ENCODE measurements around the gene TBC1D22A.
A peak's percentile ranks its signal among the peaks of the same experiment; 100 is the strongest.
"Not testable (repeated sequence)": the region's sequence is repeated elsewhere in the genome, so short reads cannot be mapped to it uniquely, and the experiment has no call there.

TBC1D22A gene

DNA sequence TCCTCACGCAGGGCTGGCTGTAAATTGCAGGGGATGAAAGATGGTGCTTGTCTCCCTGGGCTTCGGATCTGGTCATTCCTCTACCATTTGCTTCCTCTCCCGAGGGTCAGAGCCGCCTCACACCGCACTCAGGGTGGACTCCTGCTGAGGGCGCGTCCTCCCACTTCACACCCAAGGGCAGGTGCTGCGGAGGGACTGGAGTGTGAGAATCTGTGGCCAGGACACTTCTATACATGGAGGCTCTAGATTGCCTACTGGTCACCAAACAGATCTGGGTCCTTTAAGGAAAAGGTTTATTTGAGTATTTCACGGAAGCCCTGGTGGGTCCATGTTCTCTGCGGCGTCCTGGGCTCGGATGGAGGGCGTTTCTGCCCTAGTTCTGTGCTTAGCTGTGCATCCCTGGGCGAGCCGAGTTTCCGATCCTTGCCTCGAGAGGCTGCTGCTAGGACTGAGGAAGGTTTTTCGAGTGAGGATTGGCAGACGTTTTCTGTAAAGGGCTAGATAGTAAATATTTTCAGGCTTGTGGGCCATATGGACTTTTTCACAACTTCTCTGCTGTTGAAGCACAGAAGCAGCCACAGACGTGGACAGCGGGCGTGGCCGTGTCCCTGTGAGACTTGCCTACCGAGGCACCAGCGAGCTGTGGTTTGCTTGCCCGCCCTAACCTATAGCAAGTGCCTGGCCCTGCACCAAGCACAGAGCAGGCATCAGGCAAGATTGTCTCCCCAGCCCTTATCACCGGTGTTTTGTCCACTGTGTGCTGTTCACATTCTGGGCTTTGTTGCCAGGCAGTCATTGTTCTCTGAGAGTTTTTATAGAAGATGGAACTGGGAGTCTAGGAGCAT, 279.0 kb downstream of the TBC1D22A start:
- no peak for DNase-seq

DNA sequence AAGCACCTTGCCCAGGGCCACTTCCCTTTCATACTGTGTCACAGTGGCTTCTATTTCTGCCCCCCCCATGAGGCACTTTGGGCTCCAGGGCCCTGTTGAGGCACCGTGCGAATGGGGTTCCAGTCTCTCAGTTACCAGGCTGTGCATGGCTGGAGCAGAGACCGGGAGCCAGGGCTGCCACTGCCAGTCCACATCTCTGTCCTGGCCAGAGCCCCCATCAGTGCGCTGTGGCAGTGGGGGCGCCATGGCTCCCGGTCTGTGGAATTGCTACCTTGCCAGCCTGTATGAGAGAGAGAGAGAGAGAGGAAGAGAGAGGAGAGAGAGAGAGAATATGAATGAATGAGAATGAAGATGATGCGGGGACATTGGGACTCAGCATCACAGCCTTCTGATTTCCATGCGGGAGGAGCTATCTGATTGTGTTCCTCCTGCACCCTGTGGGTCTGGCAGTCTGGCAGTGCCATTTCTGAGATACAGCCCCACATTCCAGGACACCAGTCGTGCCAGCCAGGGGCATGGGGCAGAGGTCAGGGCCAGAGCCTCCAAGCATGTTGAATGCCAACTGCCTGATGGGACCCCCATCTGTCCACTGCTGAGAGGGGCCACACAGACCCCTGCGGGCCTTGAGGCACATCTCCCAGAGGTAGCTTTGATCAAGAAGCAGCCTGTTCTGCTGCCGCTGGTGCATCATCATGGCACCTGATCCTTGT, 279.8 kb downstream of the TBC1D22A start:
- no peak for DNase-seq

DNA sequence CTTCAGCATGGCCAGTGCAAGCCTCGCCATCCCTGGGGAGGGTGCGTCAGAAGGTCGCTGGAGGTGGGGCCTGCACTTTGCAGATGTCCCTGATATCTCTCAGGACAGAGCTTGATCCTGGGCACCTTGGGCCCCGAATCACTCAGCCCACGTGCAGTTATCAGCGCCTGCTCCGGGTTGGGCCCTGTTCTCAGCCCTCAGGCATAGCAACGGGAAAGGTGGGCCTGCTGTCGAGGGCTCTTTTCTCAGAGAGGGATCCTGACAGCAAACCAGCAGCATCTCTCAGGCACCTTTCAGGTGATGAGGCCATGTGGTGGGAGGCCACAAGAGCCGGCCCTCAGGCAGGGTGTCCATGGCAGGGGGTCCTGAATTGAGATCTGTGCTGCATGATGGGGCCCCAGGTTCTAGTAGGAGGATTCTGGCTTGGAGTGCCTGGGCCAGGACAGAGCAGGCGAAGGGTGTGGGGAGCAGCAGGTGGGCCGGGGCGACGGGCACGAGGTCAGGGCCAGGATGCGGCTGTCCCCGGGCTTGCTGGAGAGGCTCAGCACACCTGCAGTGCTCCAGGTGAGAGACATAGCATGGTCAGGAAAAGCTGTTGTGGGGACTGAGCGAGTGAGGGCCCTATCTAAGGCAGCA, 280.5 kb downstream of the TBC1D22A start:
- no peak for DNase-seq

DNA sequence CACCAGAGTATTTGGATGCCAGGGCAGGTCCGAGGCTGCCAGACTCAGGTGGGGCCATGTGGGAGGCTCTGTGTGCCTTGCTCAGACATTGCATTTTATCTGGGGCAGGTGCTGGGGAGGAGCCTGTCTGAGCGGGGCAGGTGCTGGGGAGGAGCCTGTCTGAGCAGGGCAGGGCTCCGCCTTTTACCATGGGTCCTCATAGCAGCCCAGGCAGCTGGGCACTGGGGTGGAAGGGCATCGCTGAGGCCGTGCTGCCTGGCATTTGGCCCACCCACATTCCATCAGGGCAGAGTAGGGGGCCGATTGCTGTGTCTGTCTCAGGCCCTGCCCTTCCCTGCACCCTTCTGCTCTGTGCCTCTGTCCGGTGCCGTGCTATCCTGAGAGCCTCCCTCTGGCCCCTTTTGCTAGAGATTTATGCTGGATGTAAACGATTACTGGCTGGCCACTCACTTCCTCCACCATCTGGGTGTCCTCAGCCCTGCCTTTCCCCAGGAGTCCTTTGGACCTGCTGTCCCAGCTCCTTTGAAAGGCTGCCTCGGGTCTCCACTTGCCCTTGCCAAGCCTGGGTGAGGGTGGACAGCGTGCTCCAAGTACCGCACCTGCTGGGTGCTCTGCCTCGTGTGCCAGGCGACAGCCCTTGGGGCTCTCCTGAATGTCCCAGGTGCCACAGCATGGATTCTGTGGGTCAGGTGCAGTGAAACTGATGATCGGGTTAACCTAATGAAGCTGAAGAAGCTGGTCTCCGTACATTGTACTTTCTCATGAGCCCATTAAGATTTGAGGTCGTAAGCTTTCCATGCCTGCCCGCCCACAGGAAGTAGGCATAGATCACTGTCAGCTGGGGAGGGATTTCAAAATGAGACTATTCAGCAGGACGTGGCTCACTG, 281.6 kb downstream of the TBC1D22A start:
- DNase-seq: peak; percentile 78

- DNase-seq: no peak
These were observed 282.5 kb downstream of the TBC1D22A start for GRCh38 chr22:47044722-47045535.

GRCh38 chr22:47045691-47046410, 283.4 kb downstream of the TBC1D22A start:
- no peak for DNase-seq

GRCh38 chr22:47046411-47047065, 284.1 kb downstream of the TBC1D22A start:
- no peak for DNase-seq

- no peak for DNase-seq
These were observed 285.1 kb downstream of the TBC1D22A start for GRCh38 chr22:47047321-47048122.

GRCh38 chr22:47048123-47049077, 285.9 kb downstream of the TBC1D22A start:
- no peak for DNase-seq

DNA sequence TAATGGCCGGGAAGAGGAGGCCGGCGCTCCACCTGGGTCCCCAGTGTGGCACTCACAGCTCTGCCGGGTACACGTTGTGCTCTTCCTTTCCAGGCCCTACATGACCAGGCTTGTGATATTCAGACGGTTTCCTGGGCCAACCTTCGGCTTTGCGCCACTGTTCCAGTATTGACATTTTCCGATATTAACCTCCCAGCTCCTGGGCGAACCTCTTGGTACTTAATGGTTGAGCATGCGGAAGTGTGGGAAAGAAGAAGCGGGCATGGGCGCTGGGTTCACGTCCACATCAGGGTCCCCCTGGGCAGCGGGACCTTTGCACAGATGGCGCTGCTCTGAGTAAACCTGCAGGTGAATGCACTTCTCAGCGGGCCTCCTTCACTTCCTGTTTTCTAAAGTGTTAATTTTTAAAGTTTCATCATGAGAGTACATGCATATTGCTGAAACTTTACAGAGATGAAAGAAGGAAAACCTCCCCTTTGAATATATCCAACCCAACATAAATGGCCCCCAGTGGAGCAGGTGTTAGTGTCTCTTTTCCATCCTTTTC, 286.7 kb downstream of the TBC1D22A start:
- no peak for DNase-seq

DNA sequence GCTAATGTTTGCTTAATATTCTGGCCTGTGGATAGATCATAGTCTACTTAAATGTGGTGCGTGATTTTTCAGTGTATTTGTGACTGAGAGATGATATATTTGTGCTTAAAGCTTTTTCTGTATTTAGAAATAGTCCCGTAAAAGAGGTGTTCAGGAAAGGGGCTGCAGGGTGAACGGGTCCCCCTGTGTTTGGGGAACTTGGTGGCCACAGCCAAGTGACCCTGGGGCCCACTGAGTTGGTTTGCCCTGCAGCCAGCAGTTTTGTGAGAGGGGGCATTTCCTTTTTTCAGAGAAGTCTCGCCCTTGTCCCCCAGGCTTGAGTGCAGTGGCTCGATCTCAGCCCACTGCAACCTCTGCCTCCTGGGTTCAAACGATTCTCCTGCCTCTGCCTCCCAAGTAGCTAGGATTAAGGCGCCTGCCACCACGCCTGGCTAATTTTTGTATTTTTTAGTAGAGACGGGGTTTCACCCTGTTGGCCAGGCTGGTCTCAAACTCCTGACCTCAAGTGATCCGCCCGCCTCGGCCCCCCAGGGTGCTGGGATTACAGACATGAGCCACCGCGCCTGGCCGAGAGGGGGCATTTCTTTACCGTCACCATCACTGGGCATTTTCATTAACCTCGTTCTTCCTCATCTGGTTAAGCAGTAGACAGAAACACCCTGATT, 287.4 kb downstream of the TBC1D22A start:
- not testable (repeated sequence) for DNase-seq

GRCh38 chr22:47050401-47051051, 288.1 kb downstream of the TBC1D22A start:
- DNase-seq: no peak

DNA sequence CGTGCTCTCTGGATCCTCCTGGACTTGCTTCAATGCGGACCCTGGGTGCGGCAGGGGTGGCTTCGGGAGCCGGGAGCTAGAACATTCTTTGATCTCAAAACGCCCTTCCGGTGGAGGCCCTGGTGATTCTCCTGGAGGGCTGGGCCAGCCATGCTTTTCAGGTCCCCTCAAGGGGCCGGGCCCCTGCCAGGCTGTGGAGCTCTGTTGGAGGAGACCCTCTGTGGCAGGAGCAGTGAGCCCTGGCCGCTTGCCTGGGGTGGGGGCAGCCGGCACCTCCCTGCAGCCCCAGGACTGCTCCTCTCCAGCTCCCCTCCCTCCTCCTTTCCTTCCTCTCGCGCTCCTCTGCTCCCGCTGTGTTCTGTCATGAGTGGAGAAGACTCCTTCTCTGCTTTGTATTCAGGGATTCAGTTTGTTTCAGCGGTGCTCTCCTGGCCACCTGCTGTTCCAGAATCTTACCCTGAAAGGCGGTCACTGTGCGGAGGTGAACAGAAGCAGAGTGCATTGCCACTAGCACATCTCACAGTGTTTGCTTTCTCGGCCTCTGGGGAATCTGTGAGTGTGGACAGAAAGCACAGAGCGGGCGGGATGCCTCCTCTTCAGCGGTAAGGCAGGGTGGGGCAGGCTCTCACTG, 289.1 kb downstream of the TBC1D22A start:
- no peak for DNase-seq

DNA sequence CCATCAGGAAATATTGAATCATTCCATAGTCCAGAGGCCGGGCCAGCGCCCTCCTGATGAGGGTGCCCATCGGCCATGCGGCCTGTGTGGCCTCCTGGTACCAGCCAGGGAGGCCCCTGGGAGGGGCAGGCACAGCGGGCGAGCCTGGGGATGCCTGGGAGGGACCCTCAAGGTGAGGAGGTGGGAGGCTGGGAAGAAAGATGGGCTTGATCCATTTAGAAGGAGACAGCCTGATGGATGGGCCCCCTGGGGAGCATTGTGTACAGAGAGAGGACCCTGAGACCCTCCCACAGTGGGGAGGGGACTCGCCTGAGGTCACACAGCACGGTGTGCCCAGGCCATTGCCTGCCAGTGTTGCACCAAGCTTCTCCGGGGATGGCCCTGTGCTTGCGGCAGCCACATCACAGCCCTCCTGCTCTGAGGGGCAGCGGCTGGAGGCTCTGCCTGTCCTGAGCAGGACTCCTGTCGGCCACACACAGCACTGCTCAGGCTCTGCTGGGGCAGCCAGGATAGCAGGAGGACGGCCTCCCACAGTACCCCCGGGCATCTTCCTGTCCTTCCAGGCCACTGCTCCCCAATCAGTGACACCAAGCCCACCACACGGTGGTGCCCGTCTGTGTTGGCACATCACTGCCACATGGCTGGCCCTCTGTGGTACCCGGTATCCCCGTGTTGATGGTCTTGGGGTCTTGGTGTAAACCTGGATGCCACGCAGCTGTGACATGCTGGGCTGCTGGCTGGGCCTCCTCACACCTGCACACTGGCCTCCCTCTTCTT, 290.0 kb downstream of the TBC1D22A start:
- DNase-seq: no peak

GRCh38 chr22:47053013-47053725, 290.7 kb downstream of the TBC1D22A start:
- DNase-seq: no peak
